HL-60 (cell line): ENCODE measurements around the gene AGPAT3.

Experiments used
- DNase-seq, 2 experiments: peaks; one replicate each; pipeline ENCODE4 v3.0.0-alpha.2; 2010 to 2020; ENCODE audit warnings: low read depth in 1 of 2, low spot score in 1 of 2
- H3K27ac ChIP-seq: fragments of 250-450 bp; sonication (Bioruptor Pico); replicated peaks from 2 replicates; pipeline ENCODE4 v1.5.1; 2020; ENCODE audit warnings: mild to moderate bottlenecking, moderate library complexity
- H3K27me3 ChIP-seq: fragments of 250-450 bp; sonication (Bioruptor Pico); 2 replicates; pipeline ENCODE4 v1.5.1; 2021; ENCODE audit warnings: mild to moderate bottlenecking, moderate library complexity; ENCODE audit not compliant: insufficient read depth, poor library complexity, severe bottlenecking
- H3K4me3 ChIP-seq: replicated peaks from 2 replicates; pipeline ENCODE4 v1.5.1; 2011; ENCODE audit warnings: mild to moderate bottlenecking, control low read depth, low read length; ENCODE audit not compliant: insufficient read depth
- CTCF ChIP-seq: IDR thresholded peaks from one replicate; pipeline ENCODE4 v1.5.1; 2011; ENCODE audit warnings: low read length, control low read depth, inconsistent platforms; ENCODE audit not compliant: insufficient read depth
- GABPA ChIP-seq: IDR thresholded peaks from 2 replicates; pipeline ENCODE4 v1.6.1; 2012; ENCODE audit warnings: low read depth
- POLR2AphosphoS5 ChIP-seq: IDR thresholded peaks from 2 replicates; pipeline ENCODE4 v1.6.1; 2012; ENCODE audit warnings: low read depth
- SPI1 ChIP-seq: IDR thresholded peaks from 2 replicates; pipeline ENCODE4 v1.6.1; 2012; ENCODE audit warnings: low read depth, mild to moderate bottlenecking, borderline replicate concordance
- TF ChIP-seq, protein P1 (sequence below): IDR thresholded peaks from 2 replicates; pipeline ENCODE4 v1.6.1; 2012; ENCODE audit warnings: low read depth; ENCODE audit not compliant: insufficient replicate concordance

AGPAT3 gene

GRCh38 chr21:43937051-43937832, 72.2 kb downstream of the AGPAT3 start:
- no peak overlapping the region for H3K4me3 ChIP-seq

GRCh38 chr21:43937891-43938309, 72.9 kb downstream of the AGPAT3 start:
- H3K27ac ChIP-seq: no peak overlapping the region
- DNase-seq: peak in 1 of 2 experiments; percentile 39
- no peak overlapping the region for H3K4me3 ChIP-seq
- H3K27me3 ChIP-seq: no peaks in the 10 kb centered on the region
- TF ChIP-seq CTCF (no peak), POLR2AphosphoS5 (no peak), SPI1 (no peak), GABPA (no peak)
- TF ChIP-seq, protein P1, sequence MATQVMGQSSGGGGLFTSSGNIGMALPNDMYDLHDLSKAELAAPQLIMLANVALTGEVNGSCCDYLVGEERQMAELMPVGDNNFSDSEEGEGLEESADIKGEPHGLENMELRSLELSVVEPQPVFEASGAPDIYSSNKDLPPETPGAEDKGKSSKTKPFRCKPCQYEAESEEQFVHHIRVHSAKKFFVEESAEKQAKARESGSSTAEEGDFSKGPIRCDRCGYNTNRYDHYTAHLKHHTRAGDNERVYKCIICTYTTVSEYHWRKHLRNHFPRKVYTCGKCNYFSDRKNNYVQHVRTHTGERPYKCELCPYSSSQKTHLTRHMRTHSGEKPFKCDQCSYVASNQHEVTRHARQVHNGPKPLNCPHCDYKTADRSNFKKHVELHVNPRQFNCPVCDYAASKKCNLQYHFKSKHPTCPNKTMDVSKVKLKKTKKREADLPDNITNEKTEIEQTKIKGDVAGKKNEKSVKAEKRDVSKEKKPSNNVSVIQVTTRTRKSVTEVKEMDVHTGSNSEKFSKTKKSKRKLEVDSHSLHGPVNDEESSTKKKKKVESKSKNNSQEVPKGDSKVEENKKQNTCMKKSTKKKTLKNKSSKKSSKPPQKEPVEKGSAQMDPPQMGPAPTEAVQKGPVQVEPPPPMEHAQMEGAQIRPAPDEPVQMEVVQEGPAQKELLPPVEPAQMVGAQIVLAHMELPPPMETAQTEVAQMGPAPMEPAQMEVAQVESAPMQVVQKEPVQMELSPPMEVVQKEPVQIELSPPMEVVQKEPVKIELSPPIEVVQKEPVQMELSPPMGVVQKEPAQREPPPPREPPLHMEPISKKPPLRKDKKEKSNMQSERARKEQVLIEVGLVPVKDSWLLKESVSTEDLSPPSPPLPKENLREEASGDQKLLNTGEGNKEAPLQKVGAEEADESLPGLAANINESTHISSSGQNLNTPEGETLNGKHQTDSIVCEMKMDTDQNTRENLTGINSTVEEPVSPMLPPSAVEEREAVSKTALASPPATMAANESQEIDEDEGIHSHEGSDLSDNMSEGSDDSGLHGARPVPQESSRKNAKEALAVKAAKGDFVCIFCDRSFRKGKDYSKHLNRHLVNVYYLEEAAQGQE: no peak

More at GRCh38 chr21:43937051-43937832, 72.2 kb downstream of the AGPAT3 start:
- Histone ChIP-seq H3K27ac (no peak overlapping the region), H3K27me3 (no peaks in the 10 kb centered on the region)
- no peak for TF ChIP-seq CTCF
- no peak for DNase-seq

- TF ChIP-seq CTCF: peak; percentile 99
- TF ChIP-seq, protein P1: no peak
- Histone ChIP-seq H3K4me3 (peak overlapping the region; percentile 22), H3K27me3 (no peaks in the 10 kb centered on the region), H3K27ac (no peak overlapping the region)
- peak; percentile 41 to 82 for DNase-seq
Measured at GRCh38 chr21:43938751-43939442, 73.9 kb downstream of the AGPAT3 start.
